ENCODE data around the gene NHS.
A peak's percentile ranks its signal among the peaks of the same experiment; 100 is the strongest.

The NHS gene

DNA sequence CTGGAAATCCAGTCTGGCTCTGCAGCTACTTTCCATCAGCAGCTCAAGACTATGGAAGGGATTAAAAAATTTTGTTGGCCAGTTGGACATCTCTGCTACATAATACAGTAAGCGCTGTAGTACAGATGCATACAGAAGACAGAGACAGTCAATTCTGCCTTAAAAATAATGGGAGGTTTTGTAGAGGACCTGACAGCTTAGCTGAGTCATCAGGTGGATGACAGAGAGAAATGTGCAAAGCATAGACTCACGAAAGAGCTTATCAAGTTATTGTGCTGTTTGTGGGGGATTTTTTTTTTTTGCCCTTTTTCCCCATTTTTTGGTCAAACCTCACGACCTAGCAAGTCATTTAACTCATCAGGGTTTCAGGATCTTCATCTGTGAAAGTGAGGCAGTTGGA, 213.3 kb downstream of the NHS start:
- no peak for DNase-seq (ENCODE audit: low read depth)

DNA sequence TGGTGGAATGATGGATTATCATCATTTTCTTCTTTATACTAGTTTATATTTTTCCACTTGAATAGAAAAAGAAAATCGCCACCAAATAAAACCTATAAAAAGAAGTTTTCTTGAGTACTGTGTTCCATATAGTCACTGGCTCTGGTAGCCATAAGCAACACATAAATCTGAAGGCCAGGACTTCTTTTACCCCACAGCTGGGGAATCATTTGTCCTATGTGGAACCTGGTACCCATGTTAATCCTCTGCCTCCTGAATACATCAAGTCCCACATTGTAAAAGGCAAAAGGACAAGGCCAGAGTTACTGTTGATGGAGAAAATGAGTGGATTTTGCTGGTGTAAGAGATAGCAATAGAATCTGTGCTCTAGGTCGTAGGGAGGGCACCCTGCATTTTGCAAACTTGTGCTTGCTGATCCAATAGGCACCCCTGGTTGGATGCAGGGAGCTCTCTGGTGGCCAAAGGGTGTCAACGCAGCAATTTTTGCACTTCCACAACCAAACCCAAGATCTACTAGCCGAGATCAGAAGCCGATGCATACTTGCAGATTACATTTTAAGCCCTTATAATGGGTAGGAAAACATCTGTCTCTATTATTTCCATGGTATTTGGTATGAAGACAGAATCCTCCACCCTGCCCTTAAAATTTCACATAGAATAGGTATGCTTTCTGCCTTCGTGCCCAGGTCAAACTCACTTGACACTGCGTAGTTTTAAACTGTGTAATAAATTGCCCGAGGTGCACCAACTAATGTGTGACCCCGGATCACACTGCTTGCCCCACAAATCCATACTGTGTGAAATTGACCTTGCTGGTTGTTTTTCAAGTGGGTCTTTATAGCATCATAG, 216.1 kb downstream of the NHS start:
- peak; percentile 61 for DNase-seq (ENCODE audit: low read depth)

DNA sequence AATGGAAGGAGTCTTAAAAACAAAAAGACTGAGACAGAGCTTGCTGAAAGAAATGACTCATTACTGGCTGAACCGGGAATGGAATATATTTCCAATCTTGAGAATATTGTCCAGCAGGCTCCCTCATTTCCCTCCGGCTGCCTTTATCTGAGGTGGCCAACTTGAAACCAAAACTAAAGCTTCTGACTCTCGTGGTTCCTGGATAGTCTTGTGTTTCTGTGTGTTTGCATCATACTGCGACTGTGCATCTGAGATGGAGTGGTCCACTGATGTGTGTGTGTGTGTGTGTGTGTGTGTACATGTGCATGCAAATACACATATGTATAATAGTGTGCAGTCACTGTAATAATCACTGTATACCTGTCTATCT, 216.7 kb downstream of the NHS start:
- peak; percentile 73 for DNase-seq (ENCODE audit: low read depth)

DNA sequence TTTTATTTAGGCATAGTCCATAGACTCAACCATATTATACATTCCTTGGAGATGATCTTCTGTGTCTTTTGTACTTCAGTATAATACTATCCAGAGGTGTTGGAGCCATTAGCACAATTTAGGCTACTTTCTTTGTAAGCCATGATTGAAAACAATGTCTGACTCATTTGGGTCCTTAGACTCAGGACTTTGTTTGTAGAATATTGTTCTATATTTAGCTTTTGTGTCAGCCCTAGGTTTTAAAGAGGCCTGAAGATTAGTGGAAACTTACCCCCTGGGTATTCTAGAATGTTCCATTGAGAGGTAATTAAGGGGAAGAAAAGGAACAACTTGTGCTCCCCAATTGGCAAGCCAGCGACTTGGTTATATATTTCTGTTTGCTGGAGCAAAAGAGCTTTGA, 217.1 kb downstream of the NHS start:
- DNase-seq (ENCODE audit: low read depth) = no peak

DNA sequence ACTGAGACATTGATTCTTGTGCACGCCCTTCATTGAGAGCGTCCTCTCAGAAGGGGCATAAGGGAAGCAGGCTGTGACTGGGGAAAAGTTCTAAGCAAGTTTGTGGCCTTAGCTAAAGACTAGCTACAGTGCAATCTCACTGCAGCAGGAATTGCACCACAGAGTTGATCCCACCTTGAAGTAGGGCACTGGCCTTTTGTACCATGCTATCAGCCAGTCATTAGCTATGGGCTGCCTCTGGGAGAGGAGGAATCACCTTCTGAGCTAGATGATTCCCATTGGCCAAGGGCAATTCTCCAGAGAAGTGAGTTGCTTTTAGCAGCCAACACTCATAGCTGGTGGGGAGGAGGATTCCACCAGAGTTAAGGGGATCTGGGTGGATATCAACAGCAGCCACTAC, 219.7 kb downstream of the NHS start:
- no peak for DNase-seq (ENCODE audit: low read depth)

DNA sequence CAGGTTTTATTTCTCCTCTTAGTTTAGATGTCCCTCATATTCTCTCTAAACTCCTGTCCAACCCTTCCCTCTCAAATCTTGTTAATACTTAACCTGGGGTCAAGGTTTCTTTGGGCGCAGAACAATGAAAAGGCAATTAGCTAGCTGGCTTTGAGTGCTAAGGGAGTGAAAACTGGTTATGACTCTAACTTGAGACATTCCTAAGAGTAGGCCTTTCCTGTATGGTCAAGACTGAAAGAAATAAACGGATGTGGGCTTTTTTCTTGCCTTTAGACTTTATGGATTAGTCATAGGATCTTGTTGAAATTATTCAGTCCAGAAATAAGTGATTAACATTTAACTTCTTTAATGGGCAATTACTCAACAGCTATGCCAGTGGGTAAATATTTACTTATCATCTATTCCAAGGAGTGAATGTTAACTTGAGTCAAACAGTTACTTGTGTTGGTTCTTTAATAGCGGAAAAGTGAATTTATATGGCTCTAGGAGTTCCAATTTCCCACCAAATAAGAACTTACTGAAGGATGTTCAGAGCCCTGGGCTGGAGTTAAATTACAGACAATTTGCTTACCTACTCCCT, 220.5 kb downstream of the NHS start:
- no peak for DNase-seq (ENCODE audit: low read depth)

DNA sequence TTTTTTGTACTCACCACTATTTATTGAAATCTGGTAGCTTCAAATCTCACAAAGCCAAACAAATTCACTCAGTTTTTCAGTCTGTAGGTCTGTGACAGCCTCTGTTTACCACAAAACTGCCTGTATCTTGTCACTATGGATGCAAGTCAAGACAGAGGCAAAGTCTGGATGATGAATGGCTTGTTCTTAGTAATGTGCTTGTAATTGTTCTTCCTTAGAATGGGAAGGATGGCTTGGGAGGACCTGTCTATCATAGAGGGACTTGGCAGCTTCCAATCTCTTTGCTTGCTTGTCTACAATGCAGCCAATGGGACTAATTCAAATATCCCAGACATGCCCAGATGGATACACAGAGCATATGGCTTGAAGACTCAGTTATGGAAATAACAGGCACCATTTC, 221.1 kb downstream of the NHS start:
- no peak for DNase-seq (ENCODE audit: low read depth)

DNA sequence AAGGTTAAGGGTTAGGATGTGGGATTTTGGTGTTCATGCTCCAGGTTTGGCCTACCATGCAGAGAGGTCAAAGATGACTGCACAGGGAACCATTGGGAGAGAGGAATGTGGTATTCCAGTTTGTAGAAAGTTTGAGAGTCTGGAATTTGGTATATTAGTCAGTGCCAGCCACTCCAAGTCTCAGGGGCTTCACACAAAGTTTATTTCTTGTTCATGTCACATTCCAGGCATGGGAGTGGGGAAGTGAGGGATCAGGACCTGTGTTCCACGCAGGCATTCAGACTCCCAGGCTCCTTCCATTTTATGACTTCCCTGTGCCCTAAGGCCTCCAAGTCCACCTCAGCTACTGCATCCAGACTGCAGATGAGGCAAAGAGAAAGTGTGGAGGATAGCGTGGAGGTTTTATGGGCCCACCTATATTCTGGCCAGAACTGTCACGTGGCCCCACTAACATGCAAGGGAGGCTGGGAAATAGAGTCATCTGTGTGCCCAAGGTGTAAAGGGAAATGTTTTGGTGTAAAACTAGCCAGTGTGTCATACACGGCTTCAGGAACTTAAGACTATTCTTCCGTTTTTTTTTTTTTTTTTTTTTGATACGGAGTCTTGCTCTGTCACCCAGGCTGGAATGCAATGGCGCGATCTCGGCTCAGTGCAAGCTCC, 221.7 kb downstream of the NHS start:
- no peak for DNase-seq (ENCODE audit: low read depth)

DNA sequence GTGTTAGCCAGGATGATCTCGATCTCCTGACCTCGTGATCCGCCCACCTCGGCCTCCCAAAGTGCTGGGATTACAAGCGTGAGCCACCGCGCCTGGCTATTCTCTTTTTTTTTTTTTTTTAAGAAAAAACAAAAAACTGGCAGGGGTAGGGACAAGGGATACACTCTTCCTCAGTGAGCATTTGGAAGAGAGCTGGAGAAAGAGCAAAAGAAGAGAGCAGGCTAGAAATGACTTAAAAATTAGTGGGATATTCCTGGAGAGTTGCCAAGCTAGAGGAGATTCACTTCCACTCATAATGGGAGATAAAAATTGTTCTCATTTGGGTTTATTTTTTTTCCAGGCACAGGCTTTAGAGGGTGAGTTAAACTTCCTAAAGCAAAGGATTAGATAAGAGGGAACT, 222.3 kb downstream of the NHS start:
- no peak for DNase-seq (ENCODE audit: low read depth)

DNA sequence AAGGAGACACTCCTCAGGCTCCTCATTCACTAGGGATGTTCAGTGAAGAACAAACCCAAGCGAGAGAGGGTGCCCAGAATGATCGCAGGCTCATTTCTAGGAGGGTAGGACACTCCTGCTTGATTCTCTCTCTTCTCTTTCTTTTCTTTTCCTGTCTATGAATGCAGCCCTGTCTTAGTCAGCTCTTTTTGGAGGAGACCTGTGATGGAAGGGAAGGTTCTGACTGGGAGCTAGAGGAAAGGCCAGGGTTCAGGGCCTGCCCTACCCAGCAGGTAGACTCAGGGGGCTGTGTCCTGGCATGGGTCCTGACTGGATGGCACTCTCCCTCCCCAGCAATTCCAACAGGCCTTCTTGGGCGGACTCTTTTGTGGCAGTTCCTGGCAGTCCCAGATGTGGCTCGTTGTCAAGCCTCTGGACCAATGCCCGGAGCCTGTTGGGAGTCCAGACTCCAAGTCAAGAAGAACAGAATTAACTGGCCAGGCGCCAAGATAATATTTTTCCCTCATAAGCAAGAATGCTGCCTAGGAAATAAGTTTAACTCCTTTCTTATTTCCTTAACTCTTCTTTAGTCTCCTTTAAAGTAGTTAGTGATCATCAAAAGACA, 222.9 kb downstream of the NHS start:
- no peak for DNase-seq (ENCODE audit: low read depth)

DNA sequence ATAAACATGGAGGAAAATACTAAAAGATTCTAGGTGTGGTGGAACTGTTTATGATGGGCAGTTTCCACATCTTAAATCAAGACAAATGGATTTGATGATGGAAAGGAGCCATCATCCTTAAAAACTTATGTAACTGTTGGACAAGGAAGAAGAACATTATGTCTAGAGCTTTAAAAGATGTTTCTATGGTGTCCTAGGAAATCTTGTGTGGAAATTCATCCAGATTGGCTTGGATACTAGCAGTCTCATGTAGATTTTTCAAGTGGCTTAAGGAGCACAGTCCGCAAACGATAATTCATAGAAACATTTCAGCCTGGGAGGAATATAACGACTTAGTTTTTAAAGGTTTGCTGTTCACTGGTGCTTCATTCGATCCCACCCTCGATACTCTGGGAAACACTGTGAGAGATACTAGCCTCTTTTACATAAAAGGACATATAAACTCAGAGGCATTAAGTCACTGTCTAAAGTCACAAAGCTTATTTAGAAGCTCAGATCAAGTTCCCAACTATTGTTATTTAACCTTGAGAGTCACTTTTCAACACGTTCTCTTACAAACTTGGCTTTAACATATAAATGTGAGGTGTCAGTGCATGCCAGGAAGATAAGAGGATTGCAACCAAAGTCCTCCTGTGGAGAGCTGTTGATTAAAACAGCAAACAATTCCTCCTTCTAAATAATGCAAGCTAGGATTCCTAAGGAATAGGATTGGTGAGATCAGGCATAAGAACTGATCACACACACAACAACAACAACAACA, 226.6 kb downstream of the NHS start:
- DNase-seq (ENCODE audit: low read depth) = no peak

DNA sequence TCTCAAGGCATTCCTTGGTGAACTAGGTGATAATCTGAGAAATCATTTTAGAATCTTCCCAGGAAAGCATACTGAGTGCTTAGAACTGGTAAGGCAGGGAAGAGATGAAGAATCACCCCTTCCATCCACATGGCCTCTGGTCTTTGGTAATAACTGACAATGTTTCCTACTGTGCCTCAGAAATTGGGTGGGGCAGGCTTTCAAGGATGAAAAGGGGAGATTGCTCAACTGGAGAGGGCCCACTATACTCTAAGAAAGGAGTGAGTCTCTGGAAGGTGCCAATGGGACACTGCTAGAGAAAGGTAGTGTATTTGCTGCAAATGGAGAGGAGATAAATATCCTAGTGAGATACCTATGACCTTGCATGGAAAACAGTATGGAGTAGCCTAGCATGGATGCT, 227.2 kb downstream of the NHS start:
- no peak for DNase-seq (ENCODE audit: low read depth)

DNA sequence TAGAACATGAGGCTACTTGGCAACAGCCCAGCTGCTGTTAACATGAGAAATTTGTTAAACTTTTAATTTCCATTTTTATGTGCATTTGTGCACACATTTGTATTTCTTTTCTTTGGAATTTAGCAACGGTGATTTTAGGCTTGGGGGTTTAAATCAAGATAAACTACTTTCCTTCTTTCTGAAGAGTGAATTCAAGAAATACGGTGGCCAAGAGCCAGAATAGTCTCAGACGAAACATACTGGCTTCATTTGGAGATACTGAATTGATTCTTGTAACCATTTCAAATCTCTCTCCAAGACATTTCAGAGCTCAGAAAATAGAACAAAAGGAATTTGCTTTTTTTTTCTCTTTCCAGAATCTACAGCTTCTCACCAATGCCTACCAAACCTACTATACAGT, 228.2 kb downstream of the NHS start:
- no peak for DNase-seq (ENCODE audit: low read depth)

DNA sequence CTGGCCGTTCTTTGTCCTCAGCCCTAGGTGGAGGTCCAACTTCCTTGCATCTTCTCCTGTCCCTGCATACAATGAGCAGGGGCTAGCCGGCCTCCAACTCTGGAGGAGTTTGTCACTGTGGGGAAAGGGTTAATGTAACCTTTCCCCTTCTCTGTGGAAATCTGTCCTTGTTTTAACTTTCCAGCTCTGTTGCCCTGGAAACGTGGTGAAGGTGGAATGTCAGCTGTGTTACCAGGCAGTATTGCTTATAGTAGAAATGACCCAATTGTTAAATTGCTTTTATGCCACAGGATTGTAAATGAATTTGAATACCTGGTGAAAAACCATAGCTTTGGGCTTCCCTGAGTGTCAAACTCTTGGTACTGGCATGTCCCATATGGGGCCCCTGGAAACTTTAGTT, 230.7 kb downstream of the NHS start:
- DNase-seq (ENCODE audit: low read depth) = no peak

DNA sequence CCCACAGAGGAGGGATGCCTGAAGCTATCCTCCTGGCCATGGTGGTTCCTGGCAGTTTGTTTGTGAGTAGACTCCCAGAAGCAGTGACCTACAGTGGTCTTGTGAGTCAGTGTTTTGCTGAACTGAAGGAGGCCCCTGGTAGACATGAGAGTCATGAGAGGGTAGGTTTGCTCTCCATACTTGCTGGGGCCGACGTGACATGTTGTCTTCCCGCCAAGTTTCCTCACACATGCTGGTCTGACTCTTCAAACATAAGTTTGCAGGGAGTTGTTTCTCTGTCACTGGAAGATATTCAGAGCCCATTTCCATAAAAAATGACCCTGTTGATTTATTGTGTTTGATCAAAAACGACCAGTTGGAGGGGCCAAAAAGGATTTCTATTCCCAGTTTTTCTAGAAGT, 231.2 kb downstream of the NHS start:
- no peak for DNase-seq (ENCODE audit: low read depth)

DNA sequence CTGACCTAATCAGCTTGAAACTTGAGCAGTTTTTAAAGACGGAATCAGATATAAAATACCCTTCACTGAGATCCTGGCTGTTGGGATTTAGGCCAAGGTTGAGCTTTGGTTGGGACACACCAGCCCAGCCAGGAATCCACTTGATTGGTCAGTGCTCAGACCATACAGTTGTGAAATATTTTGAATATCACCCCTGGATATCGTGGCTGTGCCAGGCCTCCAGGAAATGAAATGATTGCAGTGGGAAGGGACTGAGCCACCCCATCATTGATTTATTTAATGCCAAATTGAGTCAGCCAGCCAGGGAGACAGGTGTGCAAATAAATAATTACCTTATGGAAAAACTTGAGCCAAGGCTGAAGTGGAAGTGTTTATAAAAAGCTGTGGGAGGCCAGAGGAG, 233.9 kb downstream of the NHS start:
- DNase-seq (ENCODE audit: low read depth) = no peak

DNA sequence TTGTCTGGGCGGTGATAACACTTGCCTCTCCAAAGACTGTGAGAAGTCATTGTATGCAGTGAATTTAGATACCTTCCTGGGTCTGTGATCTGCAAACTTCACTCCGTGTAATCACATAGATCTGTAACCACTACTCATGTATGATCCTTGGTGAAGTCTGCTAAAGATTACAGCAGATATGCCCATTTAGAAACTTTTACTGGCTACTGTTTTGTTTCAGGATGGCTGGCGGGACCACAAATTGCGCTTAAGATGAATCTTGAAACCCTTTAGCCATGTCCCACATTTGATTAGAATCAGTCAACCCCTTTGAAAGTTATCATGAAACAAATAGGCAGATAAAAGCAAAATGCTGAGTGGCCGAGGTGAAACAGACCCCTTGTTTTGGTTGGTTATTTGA, 235.8 kb downstream of the NHS start:
- no peak for DNase-seq (ENCODE audit: low read depth)

DNA sequence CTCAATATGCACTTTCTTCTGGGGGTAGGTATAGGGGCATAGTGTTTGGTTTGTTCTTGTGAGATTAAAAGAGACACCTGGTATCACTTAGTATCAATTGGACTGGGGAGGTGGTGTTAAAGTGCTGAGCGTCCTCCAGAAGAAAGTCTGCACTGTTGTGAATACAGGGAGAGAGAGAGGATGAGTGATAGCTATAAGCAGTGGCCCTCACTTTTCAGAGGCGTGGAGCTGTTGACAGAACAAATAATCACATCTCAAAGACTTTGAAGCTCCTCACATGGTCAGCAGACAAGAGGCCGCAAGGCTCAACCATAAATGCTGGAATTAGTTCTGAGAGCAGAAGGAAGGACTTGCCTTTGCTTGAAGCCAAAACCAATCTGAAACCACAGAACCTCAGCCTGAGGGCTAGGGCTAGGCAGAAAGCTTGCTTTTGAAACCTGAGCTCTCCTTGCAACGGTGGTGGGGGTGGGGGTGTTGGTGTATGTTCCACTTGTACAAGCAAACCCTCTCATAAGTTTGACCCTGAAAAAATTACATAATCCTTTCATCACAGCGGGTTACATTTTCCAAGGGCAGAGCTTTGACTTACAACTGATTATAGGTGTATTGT, 239.1 kb downstream of the NHS start:
- DNase-seq (ENCODE audit: low read depth) = no peak

DNA sequence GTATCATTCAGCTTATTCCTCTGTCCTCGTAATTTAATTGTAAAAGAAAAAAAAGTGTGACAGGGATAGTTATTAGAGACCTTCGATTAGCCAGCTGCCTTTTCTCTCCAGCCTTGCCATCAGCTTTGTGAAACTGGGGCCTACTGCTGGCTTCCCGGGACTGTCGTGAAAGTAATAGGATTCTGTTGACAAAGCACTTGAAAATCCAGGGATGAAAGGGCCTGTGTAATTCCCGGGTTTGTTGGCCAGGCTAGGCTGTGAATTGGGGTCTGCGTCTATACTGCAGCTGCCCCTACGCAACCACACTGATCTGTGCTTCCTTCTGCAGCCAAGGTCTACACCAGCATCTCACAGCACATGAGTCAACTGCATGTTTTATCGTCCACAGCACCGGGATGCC, 241.9 kb downstream of the NHS start:
- no peak for DNase-seq (ENCODE audit: low read depth)

DNA sequence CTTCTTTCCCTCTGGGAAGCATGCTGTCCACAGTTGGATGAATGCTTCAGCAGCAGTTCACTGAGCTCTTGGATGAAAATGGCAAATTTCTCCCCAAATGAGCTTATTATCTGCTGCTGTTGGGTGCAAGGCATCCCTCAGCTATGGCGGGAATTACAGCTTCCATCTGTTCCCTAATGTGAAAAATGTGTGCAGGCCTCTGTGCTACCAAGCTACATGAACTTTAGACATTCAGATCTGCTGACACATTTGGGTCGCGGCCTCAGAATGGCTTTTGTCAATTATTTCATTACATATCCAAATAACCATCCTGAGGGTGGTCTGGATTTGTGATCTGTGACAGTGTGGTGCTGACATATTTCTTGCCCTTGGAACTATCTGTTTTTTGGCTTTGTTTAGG, 242.8 kb downstream of the NHS start:
- no peak for DNase-seq (ENCODE audit: low read depth)

DNA sequence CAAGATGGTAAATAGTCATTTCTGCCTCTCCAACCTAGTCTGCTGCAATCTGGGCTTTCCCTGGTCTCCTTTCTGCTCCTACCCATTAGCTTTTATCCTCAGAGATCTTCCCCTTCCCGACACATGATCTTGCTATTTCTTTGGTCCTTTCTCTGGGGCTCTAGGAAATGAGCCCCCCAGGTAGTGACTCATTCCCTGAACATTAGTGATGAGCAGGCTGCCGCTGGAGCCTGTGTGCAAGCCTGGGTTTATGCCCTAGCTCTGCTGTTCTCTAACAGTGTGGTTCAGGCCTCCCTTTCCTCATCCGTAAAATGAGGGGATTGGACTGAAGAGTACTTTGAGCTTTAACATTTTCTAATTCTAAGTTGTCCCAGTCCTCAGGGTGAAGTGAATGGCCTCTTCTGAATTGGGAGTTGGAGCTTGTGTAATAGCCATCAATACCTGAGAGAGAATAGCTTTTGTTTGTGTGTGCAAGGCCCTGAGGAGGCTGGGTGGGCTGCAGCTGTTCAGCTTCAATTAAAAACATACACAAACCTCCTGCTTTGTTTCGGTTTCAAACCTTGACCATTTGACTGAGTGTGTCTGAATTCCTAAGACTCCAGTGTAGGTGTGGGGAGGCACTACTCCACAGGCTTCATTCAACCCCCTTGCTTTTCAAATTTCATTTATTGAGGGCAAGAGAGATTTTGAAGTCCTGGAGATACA, 246.7 kb downstream of the NHS start:
- no peak for DNase-seq (ENCODE audit: low read depth)
